ENCODE measurements around the gene NANS.
"Not testable (repeated sequence)": the region's sequence is repeated elsewhere in the genome, so short reads cannot be mapped to it uniquely, and the experiment has no call there.

Gene NANS

DNA sequence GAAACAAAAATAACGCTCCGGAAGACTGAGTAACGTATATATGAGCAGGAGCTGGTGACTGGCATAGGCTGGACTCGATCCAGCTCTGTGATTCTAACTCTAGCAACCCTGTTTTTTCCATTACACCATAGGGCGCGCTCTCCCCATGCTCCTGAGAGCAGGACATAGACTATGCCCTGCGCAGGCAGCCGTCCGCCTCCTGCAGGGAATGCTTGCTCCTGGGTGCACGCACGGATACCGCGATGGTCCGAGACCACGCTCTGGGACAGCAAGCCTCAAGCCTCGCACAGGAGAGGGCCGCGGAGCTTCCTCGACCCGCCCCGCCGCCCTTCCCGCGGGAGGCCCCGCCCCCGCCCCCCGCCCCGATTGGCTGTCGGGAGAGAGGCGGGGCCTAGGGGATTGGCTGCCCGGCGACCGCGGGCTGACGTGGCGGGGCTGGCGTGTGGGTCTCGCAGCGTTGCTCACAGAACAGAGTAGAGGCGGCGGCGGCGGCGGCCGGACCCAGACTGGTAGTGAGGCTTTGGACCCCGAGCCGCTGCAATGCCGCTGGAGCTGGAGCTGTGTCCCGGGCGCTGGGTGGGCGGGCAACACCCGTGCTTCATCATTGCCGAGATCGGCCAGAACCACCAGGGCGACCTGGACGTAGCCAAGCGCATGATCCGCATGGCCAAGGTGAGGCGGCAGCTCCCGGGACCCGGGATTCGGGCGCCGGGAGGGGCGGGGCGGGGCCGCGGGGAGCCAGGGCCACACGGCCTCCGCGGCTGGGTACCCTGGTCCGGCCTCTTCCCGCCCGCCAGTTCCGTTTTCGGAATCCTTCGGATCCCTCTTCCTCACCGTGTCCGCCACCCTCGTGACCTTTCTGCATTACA lies at the start of gene NANS:
TSS of gene NANS (plus strand) at position 464 of the 869 bp plus-strand sequence. CDS start at position 541, 77 bp downstream.
- peak; percentile 89 to 93 for DNase-seq

DNA sequence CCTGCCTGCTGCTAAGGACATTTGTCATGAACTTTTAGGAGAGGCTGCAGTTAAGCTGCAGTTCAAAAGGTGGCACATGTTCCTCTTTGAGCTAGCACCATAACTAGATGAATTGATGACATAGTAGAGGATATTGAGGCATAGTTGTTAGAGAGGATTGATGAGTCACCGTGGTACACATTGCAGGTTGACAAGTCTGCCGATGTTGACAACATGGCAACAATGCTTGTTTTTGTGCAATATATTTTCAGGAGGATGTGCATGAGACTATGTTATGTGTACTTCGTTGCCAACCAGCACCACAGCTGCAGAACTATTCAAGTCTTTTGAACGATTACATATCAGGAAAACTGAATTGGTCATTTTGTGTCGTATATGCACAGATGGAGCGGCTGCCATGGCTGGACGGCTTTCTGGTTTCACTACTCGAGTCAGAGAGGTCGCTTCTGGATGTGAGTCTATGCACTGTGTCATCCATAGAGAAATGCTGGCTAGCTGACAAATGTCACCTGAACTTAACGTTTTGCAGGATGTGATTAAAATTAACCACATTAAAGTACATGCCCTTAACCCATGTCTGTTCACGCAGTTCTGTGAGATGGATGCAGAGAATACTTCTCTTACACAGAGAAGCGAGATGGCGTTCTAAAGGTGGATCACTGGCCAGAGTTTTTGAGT lies 49.1 kb upstream of the NANS start:
- DNase-seq = no peak

DNA sequence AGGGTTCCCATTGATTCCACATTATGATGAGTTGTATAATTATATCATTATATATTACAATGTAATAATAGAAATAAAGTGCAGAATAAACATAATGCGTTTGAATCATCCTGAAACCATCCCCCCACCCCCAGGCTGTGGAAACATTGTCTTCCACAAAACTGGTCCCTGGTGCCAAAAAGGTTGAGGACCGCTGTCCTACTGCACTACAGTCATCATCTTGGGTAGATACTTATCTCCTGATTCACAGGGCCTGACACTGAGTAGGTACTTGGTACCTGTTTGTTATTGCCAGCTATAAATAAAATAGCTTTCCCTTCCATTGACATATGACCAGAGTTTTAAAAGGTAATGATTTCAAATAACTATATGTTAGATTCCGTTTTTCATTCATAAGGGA lies 47.8 kb upstream of the NANS start:
- no peak for DNase-seq

- no peak for DNase-seq
These were observed 47.1 kb upstream of the NANS start for GRCh38 chr9:98009437-98009836.

DNA sequence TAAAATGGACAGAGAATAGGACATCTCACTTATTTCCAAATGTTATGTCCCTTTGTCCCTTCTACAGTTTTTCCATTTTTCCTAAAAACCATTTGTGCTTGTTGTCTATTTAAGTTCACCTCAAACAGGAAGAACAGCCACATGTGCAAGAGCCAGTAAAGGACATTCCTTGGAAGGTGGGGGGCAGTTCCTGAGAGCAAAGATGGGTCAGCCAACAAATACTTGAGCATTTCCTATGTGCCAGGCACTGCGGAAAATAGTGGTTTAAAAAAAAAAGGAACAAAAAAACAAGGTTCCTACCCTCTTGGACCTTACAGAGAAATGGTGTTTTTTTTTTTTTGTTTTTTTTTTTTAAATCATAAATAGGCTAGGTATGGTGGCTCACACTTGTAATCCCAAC lies 46.6 kb upstream of the NANS start:
- peak; percentile 42 to 58 for DNase-seq

- no peak for DNase-seq
These were observed 46.1 kb upstream of the NANS start for GRCh38 chr9:98010445-98010844.

- no peak for DNase-seq
These were observed 45.4 kb upstream of the NANS start for GRCh38 chr9:98011122-98011521.

- no peak for DNase-seq
These were observed 40.3 kb upstream of the NANS start for GRCh38 chr9:98016137-98016680.

- no peak for DNase-seq
These were observed 39.2 kb upstream of the NANS start for GRCh38 chr9:98017306-98017705.

DNA sequence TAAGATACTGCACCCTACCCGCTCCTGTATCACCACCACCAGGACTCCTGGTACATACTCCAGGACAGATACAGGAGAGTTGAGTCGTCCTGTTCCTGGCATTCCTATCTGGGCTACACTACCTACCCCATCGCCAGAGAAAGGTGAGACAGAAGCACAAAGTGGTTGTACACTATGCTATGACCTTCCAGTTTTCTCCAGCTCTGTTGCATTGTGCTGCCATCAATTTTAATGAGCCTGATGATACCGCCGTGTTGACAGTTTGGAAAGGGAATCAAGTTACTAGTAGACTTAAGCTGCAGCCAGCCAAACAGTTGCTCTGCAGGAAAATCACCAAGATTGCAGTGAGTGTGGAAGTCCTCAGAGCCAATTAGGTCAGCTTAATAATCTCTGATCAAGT lies 38.2 kb upstream of the NANS start:
- no peak for DNase-seq

DNA sequence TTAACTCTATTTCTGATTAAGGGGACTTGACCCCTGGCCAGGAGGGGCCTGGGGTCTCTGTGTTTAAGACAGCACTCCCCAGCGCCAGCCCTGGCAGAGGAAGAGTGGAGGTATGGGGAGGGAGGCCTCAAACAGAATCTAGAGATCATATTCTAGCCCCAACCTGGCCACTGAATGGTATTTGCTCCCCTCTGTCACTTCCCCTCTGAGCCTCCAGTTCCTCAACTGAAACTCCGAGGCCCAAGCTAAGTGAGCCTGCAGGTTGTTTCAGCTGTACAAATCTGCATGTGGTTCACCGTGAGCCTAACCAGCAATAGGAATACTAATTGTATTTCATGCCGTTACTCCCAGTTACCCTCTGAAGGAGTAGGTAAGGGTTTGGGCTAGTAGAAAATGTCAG lies 37.4 kb upstream of the NANS start:
- DNase-seq = peak; percentile 4 to 21

DNA sequence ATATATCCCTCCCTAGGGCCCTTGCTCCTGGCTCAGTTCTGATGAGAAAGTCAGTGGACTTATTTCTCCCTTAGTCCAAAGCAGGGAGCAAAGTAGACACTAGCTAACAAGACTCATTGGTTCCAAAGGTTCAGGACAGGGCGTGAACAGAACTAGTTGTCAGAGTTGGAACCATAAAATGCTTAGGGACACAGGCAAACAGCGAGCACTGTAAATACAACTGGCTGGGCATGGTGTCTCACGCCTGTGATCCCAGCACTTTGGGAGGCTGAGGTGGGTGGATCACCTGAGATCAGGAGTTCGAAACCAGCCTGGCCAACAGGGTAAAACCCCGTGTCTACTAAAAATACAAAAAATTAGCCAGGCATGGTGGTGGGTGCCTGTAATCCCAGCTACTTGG lies 36.7 kb upstream of the NANS start:
- DNase-seq = not testable (repeated sequence)

DNA sequence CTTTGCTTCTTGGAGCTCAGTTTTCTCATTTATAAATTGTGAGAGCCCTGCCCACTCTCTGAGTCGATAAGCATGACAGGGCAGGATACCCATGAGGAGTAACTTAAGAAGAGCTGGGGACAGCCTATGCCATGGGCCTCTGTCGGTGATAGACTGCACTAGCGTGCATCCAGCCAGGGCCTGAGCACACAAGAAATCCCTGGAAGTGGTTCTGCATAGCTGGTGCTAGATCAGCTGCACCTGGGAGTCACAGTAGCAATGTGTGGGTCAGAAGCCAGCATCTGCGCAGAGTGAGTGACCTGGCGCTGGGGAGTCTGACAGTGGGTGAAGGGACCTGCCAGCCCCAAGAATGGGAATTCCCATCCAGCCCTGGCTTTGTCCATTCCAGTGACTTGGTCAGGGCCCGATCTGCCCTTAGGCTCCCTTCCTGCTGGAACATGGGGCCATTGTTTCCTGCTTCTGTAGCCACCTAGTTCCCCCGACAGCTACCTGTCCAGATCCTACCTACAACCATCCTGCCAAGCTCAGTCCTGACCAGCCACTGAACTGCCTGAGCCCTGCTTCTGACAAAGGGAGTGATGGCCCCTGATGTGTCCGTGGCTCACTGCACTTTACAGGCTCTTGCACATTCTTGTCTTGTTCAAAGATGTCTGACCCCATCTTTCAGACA lies 35.9 kb upstream of the NANS start:
- DNase-seq = no peak

GRCh38 chr9:98021306-98022040 lies 35.1 kb upstream of the NANS start:
- DNase-seq = no peak

DNA sequence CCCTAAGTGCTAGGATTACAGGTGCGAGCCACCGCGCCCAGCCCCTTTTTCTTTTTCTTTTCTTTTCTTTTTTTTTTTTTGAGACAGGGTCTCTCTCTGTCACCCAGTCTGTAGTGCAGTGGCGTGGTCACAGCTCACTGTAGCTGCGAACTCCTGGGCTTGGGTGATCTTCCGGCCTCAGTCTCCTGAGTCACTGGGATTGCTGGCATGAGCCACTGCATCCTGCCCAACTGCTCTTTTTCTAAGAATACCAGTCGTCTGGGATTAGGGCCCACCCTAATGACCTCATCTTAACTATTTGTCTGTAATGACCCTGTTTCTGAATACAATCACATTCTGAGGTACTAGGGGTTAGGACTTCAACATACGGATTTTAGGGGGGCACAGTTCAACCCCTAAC lies 34.1 kb upstream of the NANS start:
- no peak for DNase-seq

DNA sequence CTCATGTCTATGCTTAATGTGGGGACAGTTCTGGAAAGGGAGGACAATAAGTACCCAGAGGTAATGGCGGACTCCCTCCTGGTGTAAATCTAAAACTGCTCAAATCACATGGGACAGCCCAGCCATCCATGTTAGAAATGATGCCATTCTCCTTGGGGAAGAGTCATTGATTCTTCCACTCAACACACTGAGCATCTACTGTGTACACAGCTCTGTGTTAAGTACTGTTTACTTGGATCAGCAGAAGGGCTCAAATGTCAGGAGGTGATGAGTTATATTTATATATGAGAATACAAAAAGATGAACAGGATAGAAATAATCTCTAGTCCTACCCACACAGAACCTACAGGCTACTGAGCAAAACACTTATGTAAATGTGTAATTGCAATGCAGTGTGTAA lies 31.8 kb upstream of the NANS start:
- DNase-seq = no peak

DNA sequence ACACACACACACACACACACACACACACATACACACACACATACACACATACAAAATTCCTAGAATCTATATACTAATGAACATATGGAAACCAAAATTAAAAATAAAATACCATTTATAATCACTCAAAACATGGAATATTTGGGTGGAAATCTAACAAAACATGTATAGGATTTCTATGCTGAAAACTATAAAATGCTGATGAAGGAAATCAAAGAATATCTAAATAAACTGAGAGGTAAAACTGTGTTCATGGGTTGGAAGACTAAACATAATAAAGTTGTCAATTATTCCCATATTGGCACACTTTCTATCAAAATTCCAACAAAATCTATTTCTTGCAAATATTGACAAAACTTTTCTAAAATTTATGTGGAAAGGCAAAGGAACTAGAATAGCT lies 25.4 kb upstream of the NANS start:
- no peak for DNase-seq

DNA sequence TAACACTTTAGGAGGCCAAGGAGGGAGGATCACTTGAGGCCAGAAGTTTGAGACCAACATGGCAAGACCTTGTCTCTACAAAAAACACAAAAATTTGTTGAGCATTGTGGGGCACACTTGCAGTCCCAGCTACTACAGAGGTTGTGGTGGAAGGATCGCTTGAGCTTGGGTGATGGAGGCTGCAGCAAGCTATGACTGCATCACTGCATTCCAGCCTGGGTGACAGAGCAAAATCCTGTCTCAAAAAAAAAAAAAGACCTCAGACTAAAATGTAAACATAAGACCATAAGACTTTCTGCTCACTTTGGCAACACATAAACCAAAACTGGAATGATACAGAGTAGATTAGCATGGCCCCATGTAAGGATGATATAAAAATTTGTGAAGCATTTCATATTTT lies 24.6 kb upstream of the NANS start:
- DNase-seq = no peak

DNA sequence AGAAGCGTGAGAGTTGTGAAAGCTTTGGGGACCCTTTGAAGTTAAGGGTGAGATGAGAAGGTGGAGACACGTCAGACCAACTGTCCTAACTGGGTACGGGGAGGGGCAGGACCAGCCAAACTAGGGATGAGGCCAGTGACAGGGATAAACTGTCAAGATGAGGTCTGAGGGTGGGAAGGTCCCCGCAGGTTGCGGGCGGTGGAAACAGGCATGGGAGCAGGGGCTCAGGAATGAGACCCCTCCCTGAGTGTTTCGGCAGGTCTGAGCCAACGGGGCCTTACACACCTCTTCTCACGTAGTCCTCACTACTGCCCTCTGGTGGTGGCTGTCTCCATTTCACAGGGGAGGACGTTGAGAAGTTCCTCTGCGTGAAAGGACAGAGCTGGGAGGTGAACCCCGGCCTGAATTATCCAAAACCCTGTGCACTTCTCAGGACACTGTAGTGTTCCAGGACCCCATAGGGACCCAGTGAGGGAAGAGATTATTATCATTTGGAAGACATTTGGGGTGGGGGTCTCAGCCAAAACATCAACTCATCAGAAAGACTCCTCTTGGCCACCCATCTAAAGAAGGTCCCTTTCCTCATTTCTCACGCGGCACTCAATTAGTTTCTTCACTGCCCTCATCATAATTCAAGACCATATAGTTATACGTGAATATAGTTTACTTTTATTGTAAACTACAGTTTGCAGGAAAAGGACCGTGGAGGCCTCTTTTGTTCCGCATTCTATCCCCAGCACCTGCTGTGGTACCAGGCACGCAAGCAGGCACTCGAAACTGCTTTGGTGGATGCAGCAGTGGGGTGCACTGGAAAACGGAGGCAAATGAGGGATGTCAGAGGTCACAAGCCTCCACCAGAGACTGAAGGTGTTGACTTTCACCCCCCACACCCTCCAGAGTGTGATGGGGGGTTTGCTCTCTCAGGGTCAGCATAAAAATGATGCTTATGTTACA lies 21.7 kb upstream of the NANS start:
- peak; percentile 56 to 74 for DNase-seq

DNA sequence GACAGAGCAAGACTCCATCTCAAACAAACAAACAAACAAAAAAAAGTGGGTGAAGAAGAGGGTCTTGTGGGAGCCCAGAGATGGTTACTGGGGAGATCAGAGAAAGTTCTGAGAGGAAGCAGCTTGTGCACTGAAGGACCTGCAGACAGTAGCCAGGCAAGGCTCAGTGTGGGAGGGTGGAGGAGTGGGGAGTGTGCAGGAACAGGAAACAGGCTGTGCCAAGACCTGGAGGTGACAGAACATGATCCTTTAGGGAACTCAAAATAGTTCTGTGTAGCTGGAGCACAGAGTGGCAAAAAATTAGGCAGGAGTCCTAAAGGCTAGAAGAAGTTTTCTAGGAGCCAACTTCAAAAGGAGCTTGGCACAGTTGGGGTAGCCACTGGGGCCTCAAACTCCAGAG lies 19.2 kb upstream of the NANS start:
- DNase-seq = peak; percentile 97

GRCh38 chr9:98038958-98039357 lies 17.6 kb upstream of the NANS start:
- peak in 1 of 2 experiments; percentile 52 for DNase-seq

- DNase-seq = no peak
These were observed 16.9 kb upstream of the NANS start for GRCh38 chr9:98039607-98040017.

Measured in Kasumi-1 (cell line).